ENCODE results near the gene LY86.
"Not testable (repeated sequence)": the region's sequence is repeated elsewhere in the genome, so short reads cannot be mapped to it uniquely, and the experiment has no call there.

The LY86 gene

GRCh38 chr6:6595952-6596351 is 7.4 kb downstream of the LY86 start:
- H3K4me3 ChIP-seq (ENCODE audit: low read depth, low read length), result no peak overlapping the region

GRCh38 chr6:6596529-6597328 is 8.2 kb downstream of the LY86 start:
- H3K4me3 ChIP-seq (ENCODE audit: low read depth, low read length), result no peak overlapping the region

GRCh38 chr6:6597682-6598081 is 9.2 kb downstream of the LY86 start:
- no peak overlapping the region for H3K4me3 ChIP-seq (ENCODE audit: low read depth, low read length)

GRCh38 chr6:6599468-6599873 is 11.0 kb downstream of the LY86 start:
- H3K4me3 ChIP-seq (ENCODE audit: low read depth, low read length), result no peak overlapping the region

- H3K4me3 ChIP-seq (ENCODE audit: low read depth, low read length), result no peak overlapping the region
Measured at GRCh38 chr6:6600875-6601274, 12.4 kb downstream of the LY86 start.

GRCh38 chr6:6602262-6602661 is 13.7 kb downstream of the LY86 start:
- H3K4me3 ChIP-seq (ENCODE audit: low read depth, low read length), result no peak overlapping the region

GRCh38 chr6:6603317-6603716 is 14.8 kb downstream of the LY86 start:
- no peak overlapping the region for H3K4me3 ChIP-seq (ENCODE audit: low read depth, low read length)

GRCh38 chr6:6604015-6604414 is 15.5 kb downstream of the LY86 start:
- no peak overlapping the region for H3K4me3 ChIP-seq (ENCODE audit: low read depth, low read length)

- no peak overlapping the region for H3K4me3 ChIP-seq (ENCODE audit: low read depth, low read length)
Measured at GRCh38 chr6:6604566-6604965, 16.0 kb downstream of the LY86 start.

GRCh38 chr6:6605873-6606272 is 17.4 kb downstream of the LY86 start:
- H3K4me3 ChIP-seq (ENCODE audit: low read depth, low read length), result no peak overlapping the region

- H3K4me3 ChIP-seq (ENCODE audit: low read depth, low read length), result not testable (repeated sequence)
Measured at GRCh38 chr6:6606391-6607030, 18.0 kb downstream of the LY86 start.

GRCh38 chr6:6609450-6609849 is 20.9 kb downstream of the LY86 start:
- H3K4me3 ChIP-seq (ENCODE audit: low read depth, low read length), result no peak overlapping the region

GRCh38 chr6:6610031-6610591 is 21.6 kb downstream of the LY86 start:
- no peak overlapping the region for H3K4me3 ChIP-seq (ENCODE audit: low read depth, low read length)

- no peak overlapping the region for H3K4me3 ChIP-seq (ENCODE audit: low read depth, low read length)
Measured at GRCh38 chr6:6611486-6611885, 23.0 kb downstream of the LY86 start.

GRCh38 chr6:6612308-6612707 is 23.8 kb downstream of the LY86 start:
- no peak overlapping the region for H3K4me3 ChIP-seq (ENCODE audit: low read depth, low read length)

- not testable (repeated sequence) for H3K4me3 ChIP-seq (ENCODE audit: low read depth, low read length)
Measured at GRCh38 chr6:6613103-6613718, 24.7 kb downstream of the LY86 start.

GRCh38 chr6:6614096-6614982 is 25.8 kb downstream of the LY86 start:
- H3K4me3 ChIP-seq (ENCODE audit: low read depth, low read length), result no peak overlapping the region

- H3K4me3 ChIP-seq (ENCODE audit: low read depth, low read length), result no peak overlapping the region
Measured at GRCh38 chr6:6614983-6615349, 26.4 kb downstream of the LY86 start.

GRCh38 chr6:6616656-6617055 is 28.1 kb downstream of the LY86 start:
- H3K4me3 ChIP-seq (ENCODE audit: low read depth, low read length), result no peak overlapping the region

GRCh38 chr6:6619021-6619794 is 30.7 kb downstream of the LY86 start:
- no peak overlapping the region for H3K4me3 ChIP-seq (ENCODE audit: low read depth, low read length)

All from iPS-11a (cell line).